NCI-H526 treated with DMSO at 0.1 percent for 48 hours (cell line): Measurements from ENCODE around the gene CSK.
"Not testable (repeated sequence)": the region's sequence is repeated elsewhere in the genome, so short reads cannot be mapped to it uniquely, and the experiment has no call there.

Source experiments
- DNase-seq: peaks from one replicate; lab custom pipeline; 2025; lab: John Stamatoyannopoulos, UW

Gene CSK

GRCh38 chr15:74770211-74770903, 11.5 kb upstream of the CSK start:
- no peak for DNase-seq

GRCh38 chr15:74773329-74773728, 8.6 kb upstream of the CSK start:
- DNase-seq, result peak; percentile 43

DNA sequence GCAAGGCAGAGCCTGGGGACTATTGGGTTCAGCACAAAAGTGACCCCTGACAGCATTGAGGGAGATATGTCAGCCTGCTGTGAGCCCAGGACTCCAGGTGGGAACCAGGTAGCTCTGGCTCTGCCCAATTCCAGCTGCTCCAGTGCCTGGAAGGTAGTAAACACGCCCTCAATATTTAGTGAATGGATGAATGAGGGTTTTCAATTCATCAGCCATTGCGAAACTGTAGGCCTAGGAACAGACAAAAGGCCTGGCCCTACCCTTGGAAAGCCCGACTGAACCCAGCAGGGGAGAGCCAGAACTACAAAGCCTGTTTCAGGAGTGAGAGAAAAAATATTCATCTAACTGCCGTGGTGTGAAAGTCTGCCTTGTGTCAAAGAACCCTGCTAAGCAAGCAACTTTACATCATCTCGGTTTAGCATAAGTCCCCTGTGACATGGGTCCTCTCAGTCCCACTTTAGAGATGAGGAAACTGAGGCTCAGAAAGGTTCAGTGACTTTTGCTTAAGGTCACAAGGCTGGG, 8.1 kb upstream of the CSK start:
- no peak for DNase-seq

- DNase-seq, result no peak
These were observed 6.7 kb upstream of the CSK start for GRCh38 chr15:74775132-74775562.

- DNase-seq, result no peak
These were observed 6.0 kb upstream of the CSK start for GRCh38 chr15:74775894-74776293.

GRCh38 chr15:74776821-74777768, 4.8 kb upstream of the CSK start:
- no peak for DNase-seq

DNA sequence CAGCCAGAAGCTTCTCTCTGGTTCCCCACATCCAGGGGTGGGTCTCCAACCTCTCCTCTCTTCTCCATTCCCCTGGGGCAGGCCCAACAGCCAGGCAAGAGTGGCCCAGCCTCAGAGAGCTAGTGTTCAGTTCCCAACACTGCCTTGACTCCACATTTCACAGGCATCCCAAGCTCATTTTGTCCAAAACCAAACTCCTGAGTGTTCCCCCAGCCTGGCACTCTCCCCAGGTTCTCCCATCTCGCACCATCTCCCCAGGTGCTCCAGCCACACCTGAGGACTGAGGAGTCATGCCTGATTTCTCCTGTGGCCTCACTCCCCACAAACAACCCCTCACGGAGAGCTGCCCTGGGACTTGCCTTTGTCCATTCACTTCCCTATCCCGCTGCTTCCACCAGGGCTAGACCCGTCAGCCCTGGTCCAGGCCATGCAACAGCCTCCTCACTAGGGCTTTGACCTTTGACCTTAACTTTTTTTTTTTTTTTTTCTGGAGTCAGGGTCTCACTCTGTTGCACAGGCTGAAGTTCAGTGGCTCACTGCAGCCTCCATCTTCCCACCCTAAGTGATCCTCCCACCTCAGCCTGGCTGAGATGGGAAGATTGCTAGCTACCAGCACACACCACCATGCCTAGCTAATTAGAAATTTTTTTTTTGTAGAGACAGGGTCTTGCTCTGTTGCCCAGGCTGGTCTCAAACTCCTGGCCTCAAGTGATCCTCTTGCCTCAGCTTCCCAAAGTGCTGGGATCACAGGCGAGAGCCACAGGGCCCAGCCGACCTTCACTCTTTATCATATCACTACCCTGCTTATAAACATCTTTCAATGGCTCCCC, 3.9 kb upstream of the CSK start:
- no peak for DNase-seq

DNA sequence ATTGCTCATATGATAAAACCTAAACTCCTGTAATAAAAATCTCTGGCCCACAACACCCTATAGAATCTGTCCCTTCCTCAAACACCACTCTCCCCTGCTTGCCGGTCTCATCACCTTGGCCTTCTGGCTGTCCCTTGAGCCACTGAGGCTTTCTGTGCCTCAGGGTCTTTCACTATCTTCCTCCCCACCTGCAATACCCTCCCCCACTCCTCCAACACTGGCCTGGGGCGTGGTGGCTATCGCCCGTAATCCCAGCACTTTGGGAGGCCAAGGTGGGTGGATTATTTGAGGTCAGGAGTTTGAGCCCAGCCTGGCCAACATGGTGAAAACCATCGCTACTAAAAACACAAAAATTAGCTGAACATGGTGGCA, 3.3 kb upstream of the CSK start:
- no peak for DNase-seq

- no peak for DNase-seq
These were observed 2.7 kb upstream of the CSK start for GRCh38 chr15:74779162-74779648.

- DNase-seq, result no peak
These were observed 1.1 kb upstream of the CSK start for GRCh38 chr15:74780523-74781430.

DNA sequence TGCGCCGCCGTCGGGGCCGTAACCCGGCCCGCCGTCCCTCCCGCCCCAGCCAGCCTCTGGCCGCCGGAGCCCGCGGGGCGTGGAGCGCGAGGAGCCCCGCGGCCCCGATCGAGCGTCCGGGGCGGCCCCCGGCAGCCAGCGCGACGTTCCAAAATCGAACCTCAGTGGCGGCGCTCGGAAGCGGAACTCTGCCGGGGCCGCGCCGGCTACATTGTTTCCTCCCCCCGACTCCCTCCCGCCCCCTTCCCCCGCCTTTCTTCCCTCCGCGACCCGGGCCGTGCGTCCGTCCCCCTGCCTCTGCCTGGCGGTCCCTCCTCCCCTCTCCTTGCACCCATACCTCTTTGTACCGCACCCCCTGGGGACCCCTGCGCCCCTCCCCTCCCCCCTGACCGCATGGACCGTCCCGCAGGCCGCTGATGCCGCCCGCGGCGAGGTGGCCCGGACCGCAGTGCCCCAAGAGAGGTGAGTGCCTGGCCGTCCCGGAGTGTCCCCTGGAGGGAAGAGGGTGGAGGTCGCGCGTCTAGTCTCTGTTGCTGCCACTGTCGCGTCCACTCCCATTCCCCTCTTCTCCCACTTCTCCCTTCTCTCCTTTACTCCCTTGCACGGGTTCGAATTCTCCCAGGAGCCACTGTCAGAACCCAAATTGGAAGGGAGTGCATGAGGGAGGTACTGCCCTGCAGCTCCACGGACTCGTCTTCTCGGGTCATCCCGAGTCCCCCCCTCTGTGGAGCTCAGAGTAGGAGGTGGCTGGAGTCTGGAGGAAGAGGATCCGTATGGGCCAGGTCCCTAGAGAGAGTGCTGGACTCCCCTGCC, 585 bp downstream of the CSK start:
- no peak for DNase-seq

GRCh38 chr15:74783072-74783807, 1.4 kb downstream of the CSK start:
- DNase-seq, result no peak

- no peak for DNase-seq
These were observed 1.9 kb downstream of the CSK start for GRCh38 chr15:74783808-74784175.

DNA sequence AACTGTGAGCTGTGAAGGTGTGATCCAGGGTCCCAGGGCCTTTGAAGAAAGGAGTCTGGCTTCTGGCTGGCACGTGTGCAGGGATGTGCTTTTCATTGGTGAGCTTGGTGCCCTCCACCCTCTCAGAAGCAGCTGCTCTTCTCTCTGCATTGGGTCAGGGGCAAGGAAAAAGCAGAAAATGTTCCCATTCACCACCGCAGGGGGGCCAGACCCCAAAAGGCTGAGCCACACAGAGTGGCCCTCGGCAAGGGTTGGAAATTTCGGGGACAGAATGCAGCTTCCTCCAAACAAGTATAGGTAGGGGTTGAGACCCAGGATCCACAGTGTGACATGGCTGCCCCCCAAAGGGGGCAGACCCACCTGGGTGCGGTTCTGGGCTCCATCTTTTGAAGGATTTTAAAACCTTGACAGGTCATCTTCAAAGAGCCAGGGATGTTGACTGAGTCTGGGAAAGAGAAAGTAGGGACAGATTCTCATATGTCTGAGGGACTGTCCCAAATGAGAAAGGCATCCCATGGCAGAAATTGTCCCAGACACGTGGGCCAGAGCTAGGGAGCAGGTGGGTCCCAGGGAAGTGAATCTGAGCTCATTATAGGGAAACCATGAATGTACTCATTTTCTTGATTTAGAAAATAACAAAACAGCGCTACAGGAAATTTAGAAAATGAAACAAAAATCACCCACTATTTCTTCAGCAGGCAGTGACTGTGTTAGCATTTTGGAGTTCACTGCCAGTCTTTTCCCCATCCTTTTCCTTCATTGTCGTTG, 2.7 kb downstream of the CSK start:
- DNase-seq, result no peak

- DNase-seq, result no peak
These were observed 3.5 kb downstream of the CSK start for GRCh38 chr15:74785194-74786032.

GRCh38 chr15:74786081-74786480, 4.2 kb downstream of the CSK start:
- not testable (repeated sequence) for DNase-seq

- no peak for DNase-seq
These were observed 4.8 kb downstream of the CSK start for GRCh38 chr15:74786551-74787165.
